Stomach (tissue), 4 donors: Measurements from ENCODE around the gene SP1.

ENCODE experiments used
- CTCF ChIP-seq, 7 experiments: fragments of 450-650 bp in 4 of 7; fragments of 200-600 bp in 3 of 7; sonication (generic) in 3 of 7; IDR thresholded peaks; one replicate each; pipeline ENCODE4 v1.5.1; 2016 to 2019; ENCODE audit warnings: antibody characterized with exemption in 7 of 7, control low read depth in 2 of 7, mild to moderate bottlenecking in 1 of 7
- EP300 ChIP-seq: sonication (generic); formaldehyde crosslinking; IDR thresholded peaks from one replicate; pipeline ENCODE4 v1.6.1; 2017; ENCODE audit warnings: antibody characterized with exemption
- POLR2A ChIP-seq, 4 donors: fragments of 450-650 bp; IDR thresholded peaks; one replicate each; pipeline ENCODE4 v1.6.1; 2016; ENCODE audit warnings: antibody characterized with exemption in 4 of 4, control low read depth in 2 of 4, mild to moderate bottlenecking in 1 of 4, moderate library complexity in 1 of 4
- POLR2AphosphoS5 ChIP-seq, 3 donors: sonication (generic); formaldehyde crosslinking; IDR thresholded peaks; one replicate each; pipeline ENCODE4 v1.6.1; 2016; ENCODE audit warnings: antibody characterized with exemption in 3 of 3

- no peak for TF ChIP-seq CTCF (IDR thresholded peaks at IDR 0.05)
- TF ChIP-seq EP300: no peak
- no peak for TF ChIP-seq POLR2A (IDR thresholded peaks at IDR 0.05)
- TF ChIP-seq POLR2AphosphoS5 (IDR thresholded peaks at IDR 0.05): no peak
Observed at GRCh38 chr12:53332744-53333143, 47.2 kb upstream of the SP1 start.
